ENCODE measurements around the gene SH3RF1.

The SH3RF1 gene

GRCh38 chr4:169163495-169163894, 107.3 kb downstream of the SH3RF1 start:
- DNase-seq (ENCODE audit: low spot score) = no peak

GRCh38 chr4:169160825-169161224, 109.9 kb downstream of the SH3RF1 start:
- peak; percentile 35 for DNase-seq (ENCODE audit: low spot score)

DNA sequence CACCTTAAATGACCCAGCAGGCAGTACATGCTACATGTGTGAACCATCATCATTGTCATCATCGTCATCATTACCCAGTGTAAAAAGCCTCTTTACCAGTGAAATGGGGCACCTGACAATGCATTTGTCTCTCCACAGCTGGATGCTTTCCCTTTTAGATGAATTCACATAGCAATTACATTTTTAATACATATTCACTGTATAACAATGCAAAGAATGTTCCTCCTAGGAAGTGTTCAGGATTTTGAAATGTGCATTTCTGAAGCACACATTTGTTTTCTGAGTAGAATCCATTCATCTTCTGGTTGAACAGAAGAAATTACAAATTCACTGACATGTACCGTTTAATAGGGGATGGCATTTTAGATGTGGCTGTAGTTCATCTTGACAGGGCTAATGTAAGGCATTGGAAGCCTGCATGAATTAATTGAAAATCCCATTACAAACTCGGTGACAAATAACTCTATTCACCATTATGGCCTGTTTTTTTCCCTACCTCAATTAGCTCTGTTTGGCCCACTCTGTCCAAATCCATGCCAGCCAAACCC, 111.1 kb downstream of the SH3RF1 start:
- peak; percentile 44 for DNase-seq (ENCODE audit: low spot score)

DNA sequence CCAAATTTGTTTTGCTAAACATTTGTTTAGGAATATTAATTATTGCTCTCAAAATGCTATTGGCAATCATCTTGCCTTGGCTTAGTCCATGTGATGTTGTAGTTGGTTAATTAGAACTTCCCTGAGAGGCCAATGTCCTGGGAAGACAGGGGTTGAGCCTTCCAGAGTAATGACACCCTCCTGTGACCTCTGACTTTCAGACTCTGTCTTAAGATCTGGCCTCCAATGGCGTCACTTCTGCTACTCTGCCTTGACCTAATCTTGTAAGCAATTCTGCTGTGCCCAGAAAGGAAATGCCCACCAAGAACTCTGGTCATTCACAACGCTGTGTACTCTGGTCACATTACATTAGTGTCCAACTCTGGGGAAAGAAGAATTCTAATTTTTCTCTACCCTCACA, 111.9 kb downstream of the SH3RF1 start:
- DNase-seq (ENCODE audit: low spot score) = no peak

DNA sequence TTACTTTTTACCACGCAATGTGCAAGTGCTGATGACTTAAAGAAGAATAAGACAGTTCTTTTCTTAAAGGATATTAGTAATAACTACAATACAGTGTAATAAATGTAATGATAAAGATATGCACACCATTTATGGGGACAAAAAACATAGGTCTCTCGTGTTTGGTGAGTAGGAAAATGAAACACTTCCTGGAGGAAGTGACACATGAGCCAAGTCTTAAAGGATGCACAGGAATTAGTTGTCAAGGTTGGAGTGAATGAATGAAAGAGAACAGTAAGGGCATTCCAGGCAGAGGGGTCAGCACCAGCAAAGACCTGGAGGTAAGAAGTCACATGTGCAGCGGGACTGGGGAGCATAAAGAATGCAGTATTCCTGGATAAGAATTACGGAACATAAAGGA, 112.7 kb downstream of the SH3RF1 start:
- no peak for DNase-seq (ENCODE audit: low spot score)

GRCh38 chr4:169156392-169156791, 114.4 kb downstream of the SH3RF1 start:
- no peak for DNase-seq (ENCODE audit: low spot score)

- no peak for DNase-seq (ENCODE audit: low spot score)
These were observed 116.6 kb downstream of the SH3RF1 start for GRCh38 chr4:169154121-169154520.

DNA sequence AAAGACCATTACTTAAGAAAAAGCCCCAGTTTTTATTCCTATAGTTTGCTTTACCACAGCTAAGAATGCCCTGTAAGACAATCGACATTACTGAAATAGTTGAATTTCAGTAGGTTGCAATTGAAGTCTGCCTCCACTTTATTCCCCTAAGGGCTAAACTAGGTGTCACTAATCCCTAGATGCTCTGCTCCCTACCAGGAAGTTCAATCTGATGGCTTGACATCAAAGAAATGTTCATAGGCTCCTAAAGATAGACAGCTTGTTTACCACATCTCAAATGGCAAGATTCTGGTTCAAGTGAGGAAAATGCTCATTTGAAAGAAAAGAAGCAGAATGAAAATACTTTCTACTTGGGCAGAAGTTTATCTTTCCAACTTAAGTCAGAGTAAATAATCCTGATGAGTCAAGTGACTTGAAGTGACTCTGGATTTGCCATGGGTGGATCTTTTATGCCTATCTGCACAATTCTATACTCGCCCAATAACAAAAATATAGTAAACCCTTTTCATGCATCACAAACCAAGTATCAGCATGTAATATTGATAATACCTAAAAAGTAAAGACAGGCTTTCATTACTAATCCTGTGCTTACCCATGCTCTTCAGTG, 117.2 kb downstream of the SH3RF1 start:
- DNase-seq (ENCODE audit: low spot score) = no peak

GRCh38 chr4:169152899-169153298, 117.9 kb downstream of the SH3RF1 start:
- no peak for DNase-seq (ENCODE audit: low spot score)

GRCh38 chr4:169152098-169152497, 118.7 kb downstream of the SH3RF1 start:
- DNase-seq (ENCODE audit: low spot score) = no peak

- DNase-seq (ENCODE audit: low spot score) = no peak
These were observed 119.1 kb downstream of the SH3RF1 start for GRCh38 chr4:169151671-169152070.

DNA sequence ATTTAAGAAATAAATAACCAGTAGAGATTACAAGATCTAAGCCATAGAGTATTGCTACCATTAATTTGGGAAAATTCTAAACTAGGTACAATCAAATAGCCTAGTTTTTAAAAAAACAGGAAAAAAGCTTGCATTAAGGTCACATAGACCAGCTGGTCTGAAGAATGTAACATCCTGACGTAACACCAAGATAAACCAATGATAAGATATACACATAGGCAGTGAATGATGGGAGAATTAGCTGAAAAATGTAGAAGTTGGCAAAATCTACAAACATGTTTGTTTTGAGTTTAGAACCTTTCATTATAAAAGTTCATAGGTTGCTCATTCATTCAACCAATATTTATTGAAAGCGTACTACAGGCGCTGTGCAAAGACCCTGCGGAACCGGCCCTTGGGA, 120.0 kb downstream of the SH3RF1 start:
- DNase-seq (ENCODE audit: low spot score) = no peak

DNA sequence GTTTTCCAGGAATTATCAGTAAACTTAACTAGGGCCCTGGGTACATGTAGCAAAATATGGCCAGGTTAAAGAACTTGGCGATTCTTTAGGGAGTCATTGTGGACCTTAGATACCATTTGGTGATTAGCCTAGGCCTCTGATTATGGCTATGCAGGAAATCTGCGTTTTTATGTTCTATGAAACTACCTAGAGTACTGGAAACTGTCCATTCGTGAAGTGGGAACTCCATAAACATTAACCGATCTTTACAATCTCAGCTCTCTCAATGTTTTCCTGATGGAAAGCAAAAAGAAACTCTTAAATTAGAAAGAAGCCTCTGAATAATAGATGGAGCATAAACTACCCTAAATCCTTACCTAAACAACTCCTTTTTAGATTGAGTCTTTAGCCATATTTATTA, 121.9 kb downstream of the SH3RF1 start:
- no peak for DNase-seq (ENCODE audit: low spot score)

GRCh38 chr4:169147191-169147590, 123.6 kb downstream of the SH3RF1 start:
- no peak for DNase-seq (ENCODE audit: low spot score)

GRCh38 chr4:169144061-169144600, 126.6 kb downstream of the SH3RF1 start:
- no peak for DNase-seq (ENCODE audit: low spot score)

DNA sequence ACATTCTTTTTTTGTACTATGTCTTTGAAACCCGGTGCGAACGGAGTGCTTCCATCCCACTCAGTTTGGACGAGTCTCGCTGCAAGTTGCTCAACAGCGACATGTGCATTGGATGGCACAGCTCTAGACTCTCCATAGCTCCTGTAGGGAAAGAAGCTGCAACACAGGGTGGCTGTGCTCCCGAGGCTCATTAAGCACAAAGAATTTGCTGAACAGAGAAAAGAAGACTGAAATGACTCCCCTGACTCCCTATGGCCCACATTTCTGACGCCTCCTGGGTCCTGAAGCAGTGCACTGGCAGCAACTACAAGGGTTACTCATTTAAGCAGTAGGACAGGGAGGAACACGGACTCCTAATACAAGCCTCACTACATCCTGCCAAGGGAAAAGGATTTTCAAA, 127.4 kb downstream of the SH3RF1 start:
- DNase-seq (ENCODE audit: low spot score) = no peak

- DNase-seq (ENCODE audit: low spot score) = no peak
These were observed 127.8 kb downstream of the SH3RF1 start for GRCh38 chr4:169142906-169143305.

DNA sequence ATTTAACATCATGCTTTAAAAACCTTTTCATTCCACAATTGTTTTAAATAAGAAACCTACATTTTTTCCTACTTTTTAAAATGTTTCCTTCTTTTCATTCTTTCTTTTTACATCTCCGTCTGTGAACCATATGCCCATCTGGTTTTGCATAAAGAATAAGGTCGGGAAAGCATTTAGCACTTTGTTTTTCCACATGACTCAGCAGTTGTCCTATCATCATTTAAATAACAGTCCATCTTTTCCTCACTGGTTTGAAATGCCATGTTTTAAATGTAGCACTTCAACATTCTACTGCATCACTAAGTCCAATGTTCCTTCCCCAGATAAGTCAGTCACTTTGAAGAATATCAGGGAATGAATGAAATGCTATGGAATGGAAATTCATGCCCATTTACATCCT, 128.4 kb downstream of the SH3RF1 start:
- no peak for DNase-seq (ENCODE audit: low spot score)

DNA sequence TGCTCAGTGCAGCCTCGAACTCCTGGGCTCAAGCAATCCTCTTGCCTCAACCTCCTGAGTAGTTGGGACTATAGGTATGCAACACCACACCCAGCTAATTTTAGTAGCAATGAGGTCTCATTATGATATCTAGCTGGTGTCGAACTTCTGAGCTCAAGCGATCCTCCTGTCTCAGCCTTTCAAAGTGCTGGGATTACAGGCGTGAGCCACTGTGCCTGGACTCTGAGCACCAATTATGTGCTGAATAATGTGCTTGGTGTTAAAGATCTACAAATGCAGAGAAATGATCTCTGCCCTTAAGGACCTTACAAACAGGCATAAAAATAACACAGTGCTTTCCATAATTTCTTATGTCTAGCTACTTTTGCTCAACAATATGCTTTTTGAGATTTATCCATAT, 131.7 kb downstream of the SH3RF1 start:
- DNase-seq (ENCODE audit: low spot score) = no peak

GRCh38 chr4:169137558-169137920, 133.2 kb downstream of the SH3RF1 start:
- DNase-seq (ENCODE audit: low spot score) = no peak

DNA sequence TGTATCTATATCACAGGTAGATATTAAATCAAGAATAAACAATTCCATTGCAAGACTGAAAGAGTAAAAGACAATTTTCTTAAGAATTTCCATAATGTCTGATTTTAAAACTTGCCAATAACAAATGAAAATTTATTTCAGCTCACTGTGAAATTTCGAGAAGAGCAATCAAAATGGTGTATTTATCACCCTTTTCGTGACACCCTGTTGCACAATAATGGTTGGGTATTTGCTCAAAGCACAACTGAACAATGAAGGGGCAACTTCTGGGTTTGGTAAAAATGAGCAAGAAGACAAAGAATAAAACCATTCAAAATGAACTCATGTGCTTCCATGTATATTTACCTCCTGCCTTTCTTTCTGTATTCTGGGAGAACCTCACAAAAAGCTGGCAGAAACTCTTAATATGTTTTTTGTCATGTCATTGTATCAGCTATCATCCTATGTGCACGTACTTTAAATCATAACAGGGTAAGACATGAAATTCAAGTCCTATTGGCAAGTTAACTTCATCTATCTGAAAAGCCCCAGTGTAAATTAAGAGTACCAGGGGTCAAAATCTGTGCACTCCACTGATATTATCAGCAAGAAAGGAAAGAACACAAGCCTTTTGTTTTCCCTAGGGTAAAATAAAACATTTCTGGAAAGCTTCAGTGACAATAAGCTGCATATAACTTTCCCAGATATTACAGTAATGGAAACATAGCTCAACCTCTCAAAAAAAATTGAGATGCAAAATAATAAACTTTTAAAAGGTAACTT, 133.8 kb downstream of the SH3RF1 start:
- DNase-seq (ENCODE audit: low spot score) = no peak

GRCh38 chr4:169136330-169136729, 134.4 kb downstream of the SH3RF1 start:
- DNase-seq (ENCODE audit: low spot score) = no peak

DNA sequence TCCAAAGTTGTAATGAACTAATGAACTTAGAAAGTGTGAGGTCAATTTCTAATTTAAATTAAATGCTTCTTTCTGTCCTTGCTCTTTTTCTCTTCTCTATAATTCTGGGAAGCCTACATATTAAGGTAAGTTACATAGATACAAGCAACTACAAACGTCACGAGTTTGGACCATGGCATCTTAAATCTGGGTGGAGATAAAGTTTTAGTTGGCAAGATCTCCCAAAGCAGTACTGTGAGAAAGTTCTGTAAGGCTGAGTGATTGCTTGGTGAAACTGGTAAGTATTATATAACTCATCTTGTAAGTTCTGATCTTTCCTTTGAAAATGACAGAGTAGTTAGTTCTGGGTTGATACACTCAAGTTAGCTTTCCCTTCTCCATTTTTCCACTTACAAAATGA, 135.0 kb downstream of the SH3RF1 start:
- DNase-seq (ENCODE audit: low spot score) = no peak

Measured in GM03348 (cell line).